Transverse colon (tissue), 4 donors: ENCODE results near the gene RTTN. TPM values are rescaled to one million over a fixed set of nuclear protein-coding genes. Genes with fewer than 3 reads are reported as not detected.

Source experiments
- DNase-seq: peaks from one replicate; pipeline ENCODE4 v3.0.0-alpha.2; 2019
- H3K27ac ChIP-seq, 4 donors: fragments of 200-600 bp; sonication (generic); 2 replicates each; pipeline ENCODE4 v1.5.1; 2016 to 2018; ENCODE audit warnings: inconsistent platforms in 4 of 4
- H3K27me3 ChIP-seq: fragments of 200-600 bp; sonication (generic); 2 replicates; pipeline ENCODE4 v1.5.1; 2017; ENCODE audit warnings: inconsistent platforms
- H3K36me3 ChIP-seq, 4 donors: fragments of 200-600 bp; sonication (generic); 2 replicates each; pipeline ENCODE4 v1.5.1; 2017 to 2019; ENCODE audit warnings: inconsistent platforms in 4 of 4
- H3K4me1 ChIP-seq, 4 donors: fragments of 200-600 bp; sonication (generic); 2 replicates each; pipeline ENCODE4 v1.5.1; 2017 to 2020; ENCODE audit warnings: inconsistent platforms in 4 of 4
- H3K4me3 ChIP-seq, 4 donors: fragments of 200-600 bp; sonication (generic); 1 replicate in 1 of 4; 2 replicates in 3 of 4; pipeline versions ENCODE4 v1.5.1 to v1.6.1; 2017 to 2019; ENCODE audit warnings: inconsistent platforms in 4 of 4
- H3K9me3 ChIP-seq, 2 donors: fragments of 200-600 bp; sonication (generic); 2 replicates each; pipeline ENCODE4 v1.5.1; 2017 to 2019; ENCODE audit warnings: inconsistent platforms in 2 of 2
- EP300 ChIP-seq: sonication (generic); formaldehyde crosslinking; IDR thresholded peaks from one replicate; pipeline ENCODE4 v1.6.1; 2017; ENCODE audit warnings: antibody characterized with exemption, low read depth
- POLR2A ChIP-seq: fragments of 450-650 bp; IDR thresholded peaks from one replicate; pipeline ENCODE4 v1.6.1; 2016; ENCODE audit warnings: antibody characterized with exemption, mild to moderate bottlenecking, moderate library complexity
- POLR2AphosphoS5 ChIP-seq, 3 donors: sonication (generic); formaldehyde crosslinking; IDR thresholded peaks; one replicate each; pipeline ENCODE4 v1.6.1; 2016; ENCODE audit warnings: antibody characterized with exemption in 3 of 3
- WGBS, 2 donors: methylation state at CpG; one replicate each; pipeline ENCODE4 v1.1.5; 2018; ENCODE audit warnings: low coverage in 1 of 2; 5-methylcytosine and 5-hydroxymethylcytosine counted together
- in situ Hi-C, 4 donors: fragments of 200-750 bp; cut with MboI; loops; one replicate each; pipeline versions ENCODE4 v1.15.0 to v1.15.1; 2017; ENCODE audit warnings: low sequenced_read_pairs in 3 of 4, low pct_ligation_motif_present in 1 of 4, low pct_unique_long_range_greater_than_20kb in 1 of 4
- intact Hi-C: fragments of 100-400 bp; cut with DNase I; formaldehyde crosslinking; loops from one replicate; pipeline ENCODE4 v1.15.1; 2023; ENCODE audit warnings: low total_unique reads
- total RNA-seq, 4 donors: library from RNA; depleted of rRNA; stranded (reverse); fragments of >200 nt; gene quantifications; one replicate each; pipeline ENCODE4 v1.1.0, GENCODE V29; 2016
- TF ChIP-seq, protein P1 (sequence below), 5 experiments: fragments of 200-600 bp in 3 of 5; fragments of 450-650 bp in 2 of 5; sonication (generic) in 3 of 5; IDR thresholded peaks; 1 replicate in 2 of 5; 2 replicates in 3 of 5; pipeline ENCODE4 v1.5.1; 2016 to 2017; ENCODE audit warnings: antibody characterized with exemption in 5 of 5, inconsistent platforms in 3 of 5, mild to moderate bottlenecking in 2 of 5, moderate library complexity in 1 of 5

The RTTN gene
- total RNA-seq, 4 donors from 2014 or later: 9.7 to 18.7 (median 13.1) TPM

DNA sequence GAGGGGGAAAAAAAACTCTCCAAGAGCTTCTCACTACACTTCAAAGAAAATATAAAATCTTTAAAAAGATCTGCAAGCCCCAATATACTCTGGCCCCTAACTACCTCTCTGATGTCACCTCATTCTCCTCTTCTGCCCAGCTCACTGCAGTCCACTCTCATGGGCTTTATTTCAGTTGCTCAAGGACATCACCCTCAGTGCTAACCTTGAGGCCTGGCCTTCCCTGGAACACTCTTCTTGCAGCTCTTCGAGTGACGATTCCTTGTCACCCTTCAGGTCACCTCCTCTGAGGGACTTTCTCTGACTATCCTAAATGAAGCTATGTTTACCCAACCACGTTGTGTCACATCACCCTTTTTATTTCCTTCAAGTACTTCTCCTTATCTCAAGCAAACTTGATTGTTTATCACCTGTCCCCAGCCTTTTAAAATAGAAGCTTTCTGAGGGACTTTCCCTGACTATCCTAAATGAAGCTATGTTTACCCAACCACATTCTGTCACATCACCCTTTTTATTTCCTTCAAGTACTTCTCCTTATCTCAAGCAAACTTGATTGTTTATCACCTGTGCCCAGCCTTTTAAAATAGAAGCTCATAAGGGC lies 10.4 kb downstream of the RTTN start:
- TF ChIP-seq EP300: no peak
- no peak for TF ChIP-seq POLR2A
- no peak for TF ChIP-seq POLR2AphosphoS5 (IDR thresholded peaks at IDR 0.05)
- TF ChIP-seq, protein P1, sequence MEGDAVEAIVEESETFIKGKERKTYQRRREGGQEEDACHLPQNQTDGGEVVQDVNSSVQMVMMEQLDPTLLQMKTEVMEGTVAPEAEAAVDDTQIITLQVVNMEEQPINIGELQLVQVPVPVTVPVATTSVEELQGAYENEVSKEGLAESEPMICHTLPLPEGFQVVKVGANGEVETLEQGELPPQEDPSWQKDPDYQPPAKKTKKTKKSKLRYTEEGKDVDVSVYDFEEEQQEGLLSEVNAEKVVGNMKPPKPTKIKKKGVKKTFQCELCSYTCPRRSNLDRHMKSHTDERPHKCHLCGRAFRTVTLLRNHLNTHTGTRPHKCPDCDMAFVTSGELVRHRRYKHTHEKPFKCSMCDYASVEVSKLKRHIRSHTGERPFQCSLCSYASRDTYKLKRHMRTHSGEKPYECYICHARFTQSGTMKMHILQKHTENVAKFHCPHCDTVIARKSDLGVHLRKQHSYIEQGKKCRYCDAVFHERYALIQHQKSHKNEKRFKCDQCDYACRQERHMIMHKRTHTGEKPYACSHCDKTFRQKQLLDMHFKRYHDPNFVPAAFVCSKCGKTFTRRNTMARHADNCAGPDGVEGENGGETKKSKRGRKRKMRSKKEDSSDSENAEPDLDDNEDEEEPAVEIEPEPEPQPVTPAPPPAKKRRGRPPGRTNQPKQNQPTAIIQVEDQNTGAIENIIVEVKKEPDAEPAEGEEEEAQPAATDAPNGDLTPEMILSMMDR (IDR thresholded peaks at IDR 0.05): no peak
- H3K27ac ChIP-seq: no peak overlapping the region
- H3K4me3 ChIP-seq: no peak overlapping the region
- H3K9me3 ChIP-seq: no peaks in the 10 kb centered on the region
- H3K36me3 ChIP-seq: peaks cover 0 to 29% (median 8%) of the 10 kb centered on the region in 4 donors
- in situ Hi-C loops (loop anchor here (5.0 kb wide), 3 partner anchors 237 to 252 kb away; no protein-coding TSS in a partner anchor), intact Hi-C loops (loop anchor here (5.0 kb wide), 1 partner anchor 237 kb away; no protein-coding TSS in a partner anchor)
- no peaks in the 10 kb centered on the region for H3K27me3 ChIP-seq
- DNase-seq: no peak
- H3K4me1 ChIP-seq: no peaks in the 10 kb centered on the region
- WGBS, 2 donors: 60 to 62% methylated on average over 3 of the region's 3 CpGs

DNA sequence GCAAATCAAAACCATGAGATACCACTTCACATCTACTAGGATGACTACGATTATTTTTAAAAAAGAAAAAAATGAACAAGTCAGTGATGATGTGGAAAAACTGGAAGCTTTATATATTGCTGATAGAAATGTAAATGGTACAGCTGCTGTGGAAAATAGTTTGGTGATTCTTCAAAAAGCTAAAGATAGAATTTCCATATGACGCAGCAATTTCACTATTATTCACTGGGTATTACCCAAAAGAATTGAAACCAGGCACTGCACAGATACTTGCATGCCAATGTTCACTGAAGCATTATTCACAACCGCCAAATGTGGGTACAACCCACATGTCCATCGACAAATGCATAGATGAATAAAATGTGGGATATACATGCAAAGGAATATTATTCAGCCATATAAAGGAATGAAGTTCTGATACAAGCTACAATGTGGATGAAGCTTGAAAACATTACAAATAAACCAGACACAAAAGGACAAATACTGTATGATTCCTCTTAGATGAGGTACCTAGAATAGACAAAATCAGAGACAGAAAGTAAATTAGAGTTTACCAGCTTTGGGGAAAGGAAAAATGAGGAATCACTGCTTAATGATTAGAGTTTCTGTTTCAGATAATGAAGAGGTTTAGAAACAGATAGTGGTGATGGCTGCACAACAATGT lies 11.1 kb downstream of the RTTN start:
- Histone ChIP-seq H3K27me3 (no peaks in the 10 kb centered on the region), H3K36me3 (peaks cover 0 to 29% (median 8%) of the 10 kb centered on the region in 4 donors), H3K27ac (no peak overlapping the region), H3K9me3 (no peaks in the 10 kb centered on the region), H3K4me1 (no peaks in the 10 kb centered on the region), H3K4me3 (no peak overlapping the region)
- TF ChIP-seq EP300 (no peak), POLR2A (no peak), POLR2AphosphoS5 (IDR thresholded peaks at IDR 0.05) (no peak)
- TF ChIP-seq, protein P1 (IDR thresholded peaks at IDR 0.05): no peak
- in situ Hi-C loops (no loop called here), intact Hi-C loops (no loop called here)
- WGBS, 2 donors: 75 to 80% methylated on average over 4 of the region's 4 CpGs
- DNase-seq: no peak

DNA sequence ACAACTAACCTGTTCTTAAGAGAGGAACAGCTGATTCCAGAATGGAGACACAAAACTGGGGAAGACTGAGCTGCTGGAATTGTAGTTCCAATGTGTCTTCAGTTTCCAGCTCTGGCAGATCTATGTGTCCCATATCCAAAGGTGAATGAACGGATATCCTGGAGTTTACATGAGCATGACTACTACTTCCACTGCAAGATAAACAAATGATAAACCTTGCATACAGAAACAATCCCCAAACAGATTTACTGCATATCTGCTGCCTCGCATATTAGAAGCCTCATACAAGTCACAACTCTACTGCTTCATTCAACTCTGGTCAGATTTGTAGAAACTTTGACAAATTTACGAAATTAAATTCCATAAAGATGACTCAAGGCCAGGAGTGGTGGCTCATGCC lies 15.0 kb downstream of the RTTN start:
- 92 to 100% methylated on average over 2 to 3 of the region's 3 CpGs for WGBS, 2 donors
- in situ Hi-C loops: no loop called here

DNA sequence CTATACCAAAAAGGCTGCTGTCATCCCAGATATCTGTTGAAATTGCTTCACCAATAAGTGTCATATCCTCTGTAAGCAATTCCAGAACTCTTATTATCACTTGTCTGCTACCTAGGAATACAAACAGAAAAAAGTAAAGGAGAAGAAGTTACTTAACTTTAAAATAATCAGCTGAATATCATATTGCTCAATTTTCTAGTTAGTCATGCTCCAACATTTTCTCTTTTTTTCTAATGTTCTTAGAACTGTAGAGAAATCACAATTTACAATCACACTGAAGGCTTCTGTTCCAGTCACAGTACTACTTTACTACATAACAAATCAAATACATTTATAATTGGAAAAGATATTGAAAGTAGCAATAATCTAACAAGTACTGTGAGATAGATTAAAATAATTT lies 17.4 kb downstream of the RTTN start:
- H3K4me1 ChIP-seq: no peaks in the 10 kb centered on the region
- no peak overlapping the region for H3K27ac ChIP-seq
- TF ChIP-seq, protein P1 (IDR thresholded peaks at IDR 0.05): no peak
- TF ChIP-seq EP300 (no peak), POLR2AphosphoS5 (IDR thresholded peaks at IDR 0.05) (no peak), POLR2A (no peak)
- no peaks in the 10 kb centered on the region for H3K27me3 ChIP-seq
- no peaks in the 10 kb centered on the region for H3K9me3 ChIP-seq
- no peak for DNase-seq
- no peak overlapping the region for H3K4me3 ChIP-seq
- in situ Hi-C loops (no loop called here), intact Hi-C loops (no loop called here)
- H3K36me3 ChIP-seq: peaks cover 0 to 16% (median 2%) of the 10 kb centered on the region in 4 donors

More for the DNA sequence above, 15.0 kb downstream of the RTTN start:
- Histone ChIP-seq H3K27me3 (no peaks in the 10 kb centered on the region), H3K4me1 (no peaks in the 10 kb centered on the region), H3K36me3 (peaks cover 0 to 29% (median 6%) of the 10 kb centered on the region in 4 donors), H3K27ac (no peak overlapping the region), H3K9me3 (no peaks in the 10 kb centered on the region), H3K4me3 (no peak overlapping the region)
- no peak for TF ChIP-seq POLR2AphosphoS5 (IDR thresholded peaks at IDR 0.05)
- TF ChIP-seq POLR2A: no peak
- TF ChIP-seq EP300: no peak
- TF ChIP-seq, protein P1 (IDR thresholded peaks at IDR 0.05): no peak
- no peak for DNase-seq
- intact Hi-C loops: no loop called here
